HTERT RPE-1 (cell line): ENCODE measurements around the gene TCOF1.

Source experiments
- in situ Hi-C: fragments of 300-500 bp; cut with MboI; formaldehyde crosslinking; loops from 4 replicates; pipeline ENCODE4 v1.14.3; 2020; ENCODE audit warnings: low sequenced_read_pairs

TCOF1 gene

DNA sequence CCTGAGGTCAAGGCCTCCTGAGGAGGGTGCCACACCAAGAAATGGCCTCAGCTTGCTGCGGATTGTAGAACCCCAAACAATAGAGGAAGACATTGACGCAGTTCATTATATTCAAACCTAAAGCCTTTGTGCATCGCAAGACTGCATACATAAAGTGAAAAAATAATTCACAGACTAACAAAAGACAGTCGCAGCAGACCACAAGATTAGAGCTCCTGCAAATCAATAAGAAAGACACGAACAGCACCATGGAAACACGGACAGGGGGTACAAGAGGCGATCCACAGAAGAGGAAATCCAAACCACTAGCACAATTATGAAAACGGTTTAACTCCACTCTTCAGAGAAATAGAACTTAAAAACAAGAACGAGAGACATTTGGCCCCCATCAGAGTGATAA, 10.0 kb upstream of the TCOF1 start:
- in situ Hi-C loops = no loop called here

DNA sequence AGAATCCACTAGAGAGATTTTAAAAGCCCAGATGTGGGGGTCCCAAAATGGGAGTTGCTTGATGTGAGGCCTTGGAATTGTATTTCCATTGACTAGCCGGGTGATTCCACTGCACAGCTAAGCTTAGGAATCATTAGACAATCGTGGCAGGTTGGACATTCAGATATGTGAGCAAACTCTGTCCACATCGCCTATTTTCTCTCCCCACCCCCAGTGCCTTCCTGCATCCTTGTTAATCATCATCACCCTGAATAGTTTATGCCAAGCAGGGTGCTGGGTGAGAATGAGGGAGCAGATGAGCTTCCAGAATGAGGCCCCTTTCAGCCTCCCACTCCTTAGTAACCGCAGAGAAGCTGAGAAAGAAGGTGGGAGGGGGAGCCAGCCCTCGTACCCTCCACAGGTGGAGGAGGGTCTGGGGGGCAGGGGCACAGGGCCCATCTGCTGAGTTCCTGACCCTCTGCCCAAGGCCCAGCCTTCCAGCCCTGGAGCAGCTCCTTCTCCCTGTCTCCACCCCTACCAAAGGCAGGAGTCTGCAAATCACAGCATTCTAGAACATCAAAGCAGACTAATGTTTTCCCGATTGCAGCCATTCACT, 7.7 kb upstream of the TCOF1 start:
- in situ Hi-C loops = no loop called here

DNA sequence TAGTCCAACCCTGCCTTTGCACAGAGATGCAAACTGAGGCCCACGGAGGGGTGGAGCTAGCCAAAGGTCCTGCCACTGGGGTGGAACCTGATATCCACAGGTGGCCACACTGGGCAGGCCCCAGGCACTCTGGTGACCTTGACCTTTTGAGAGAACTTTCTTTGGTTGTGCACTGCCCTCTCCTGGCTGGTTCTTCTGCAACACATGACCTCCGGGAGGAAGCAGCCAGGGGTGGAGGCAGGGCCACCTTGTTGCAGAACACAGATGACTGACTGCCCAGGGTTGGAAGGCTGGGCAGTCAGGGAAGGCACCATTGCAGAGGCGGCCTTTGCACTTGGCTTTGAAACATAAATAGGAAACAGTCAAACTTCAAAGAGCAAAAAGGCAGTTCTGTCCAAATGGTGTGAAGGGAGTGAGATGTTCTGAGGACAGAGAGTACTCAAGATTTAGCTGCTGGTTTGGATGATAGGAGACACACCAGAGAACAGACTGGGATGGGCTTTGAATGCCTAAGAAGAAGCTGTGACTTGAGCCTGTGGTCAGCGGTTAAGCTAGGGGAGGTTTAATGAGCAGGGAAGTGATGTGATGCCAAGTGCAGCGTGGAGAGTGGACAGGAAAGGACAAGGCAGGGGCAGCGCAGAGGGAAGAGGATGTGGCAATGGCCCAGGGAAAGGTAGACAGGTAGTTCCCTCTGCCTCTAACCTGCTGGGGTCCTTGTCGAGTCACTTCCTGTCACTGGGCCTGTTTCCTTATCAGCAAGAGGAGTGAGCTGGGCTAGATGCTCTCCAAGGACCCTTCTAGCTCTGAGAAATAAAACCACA, 6.8 kb upstream of the TCOF1 start:
- in situ Hi-C loops = no loop called here

GRCh38 chr5:150352244-150353031, 5.1 kb upstream of the TCOF1 start:
- in situ Hi-C loops = no loop called here

- in situ Hi-C loops = no loop called here
These were observed 4.3 kb upstream of the TCOF1 start for GRCh38 chr5:150353032-150353675.

GRCh38 chr5:150355791-150356190, 1.7 kb upstream of the TCOF1 start:
- in situ Hi-C loops = no loop called here

GRCh38 chr5:150356575-150357294, 762 bp upstream of the TCOF1 start:
- in situ Hi-C loops = no loop called here

GRCh38 chr5:150358261-150359095, 981 bp downstream of the TCOF1 start:
- in situ Hi-C loops = no loop called here

- in situ Hi-C loops = no loop called here
These were observed 3.8 kb downstream of the TCOF1 start for GRCh38 chr5:150361301-150361700.

- in situ Hi-C loops = no loop called here
These were observed 5.7 kb downstream of the TCOF1 start for GRCh38 chr5:150363185-150363584.

- in situ Hi-C loops = no loop called here
These were observed 6.5 kb downstream of the TCOF1 start for GRCh38 chr5:150364004-150364403.

GRCh38 chr5:150368526-150368925, 11.0 kb downstream of the TCOF1 start:
- in situ Hi-C loops = no loop called here

- in situ Hi-C loops = no loop called here
These were observed 15.1 kb downstream of the TCOF1 start for GRCh38 chr5:150372639-150373038.

- in situ Hi-C loops = no loop called here
These were observed 17.2 kb downstream of the TCOF1 start for GRCh38 chr5:150374651-150375050.

DNA sequence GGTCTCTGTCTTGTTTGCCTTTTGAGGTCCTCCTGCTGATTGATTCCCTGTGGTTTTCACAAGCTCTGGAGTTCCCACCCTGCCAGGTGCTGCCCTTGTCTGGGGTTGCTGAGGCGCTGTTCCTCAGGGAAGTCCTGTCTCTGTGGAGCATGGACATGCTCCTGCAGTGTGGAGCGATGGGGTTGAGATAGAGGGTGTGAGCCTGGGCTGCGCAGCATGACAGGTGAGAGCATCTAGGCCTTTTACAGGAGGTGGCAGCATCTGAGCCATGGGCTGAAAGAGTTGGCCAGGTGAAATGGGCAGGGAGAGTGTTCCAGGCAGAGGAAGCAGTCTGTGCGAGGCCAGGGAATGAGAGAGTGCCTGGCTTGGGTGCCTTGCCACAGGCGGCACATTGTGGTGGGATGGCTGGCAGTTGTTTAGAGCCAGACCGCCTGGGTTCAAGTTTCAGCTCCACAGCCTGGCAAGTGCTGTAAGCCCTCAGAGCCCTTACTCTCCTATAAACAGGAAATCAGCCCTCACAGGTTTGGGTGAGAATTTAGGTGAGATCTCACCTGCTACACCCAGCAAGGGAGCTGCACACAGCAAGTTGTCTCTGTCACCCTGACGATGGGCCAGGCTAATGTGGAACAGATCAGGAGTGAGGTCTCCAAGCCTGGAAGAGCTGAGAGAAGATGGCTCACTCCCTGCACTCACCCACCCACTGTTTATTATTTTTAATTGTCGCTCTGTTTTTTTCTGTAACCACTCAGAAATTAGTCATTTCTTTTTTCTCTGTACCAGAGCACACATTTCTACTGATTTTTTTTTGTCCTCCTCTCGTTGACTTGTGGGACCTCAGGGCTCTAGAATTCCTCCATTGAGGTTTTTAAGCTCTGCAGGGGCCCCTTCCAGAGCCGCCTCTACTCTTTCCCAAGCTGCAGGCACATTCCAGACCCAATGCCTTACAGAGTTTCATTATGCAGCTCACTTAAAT, 19.6 kb downstream of the TCOF1 start:
- in situ Hi-C loops = no loop called here

- in situ Hi-C loops = no loop called here
These were observed 20.6 kb downstream of the TCOF1 start for GRCh38 chr5:150377964-150378694.

DNA sequence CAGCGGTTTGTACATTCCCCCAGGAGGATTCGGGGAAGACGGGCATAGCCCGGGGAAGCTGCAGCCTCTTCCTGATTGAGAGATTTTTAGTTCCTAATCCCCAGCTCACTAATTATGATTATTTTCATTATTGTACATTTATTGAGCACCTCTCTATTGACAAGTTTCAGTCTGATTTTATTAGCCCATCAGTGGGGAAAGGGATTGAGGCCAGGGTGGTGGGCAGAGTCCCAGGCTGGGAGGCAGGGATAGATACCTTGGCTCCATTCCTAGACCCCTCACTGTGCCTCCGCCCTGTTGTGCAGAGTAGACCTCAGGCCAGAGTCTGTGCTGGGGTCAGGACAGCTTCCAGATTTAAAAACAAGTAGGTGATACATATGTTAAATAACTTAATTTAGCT, 27.2 kb downstream of the TCOF1 start:
- in situ Hi-C loops = no loop called here
